Stomach (tissue), 9 donors: Measurements from ENCODE around the gene AMER3. TPM values are rescaled to one million over a fixed set of nuclear protein-coding genes. Genes with fewer than 3 reads are reported as not detected.

Experiments
- DNase-seq, 2 donors: peaks; one replicate each; pipeline versions ENCODE4 v3.0.0 to v3.0.0-alpha.2; 2013 to 2019
- H3K27ac ChIP-seq, 5 donors: fragments of 200-600 bp in 4 of 5; sonication (generic) in 4 of 5; one replicate each; pipeline ENCODE4 v1.5.1; 2013 to 2019; ENCODE audit warnings: mild to moderate bottlenecking in 1 of 5, moderate library complexity in 1 of 5
- H3K27me3 ChIP-seq, 3 donors: fragments of 200-600 bp; sonication (generic); one replicate each; pipeline ENCODE4 v1.5.1; 2017 to 2019; ENCODE audit warnings: mixed run types in 1 of 3
- H3K36me3 ChIP-seq, 4 donors: fragments of 200-600 bp; sonication (generic); 1 replicate in 3 of 4; 2 replicates in 1 of 4; pipeline ENCODE4 v1.5.1; 2016 to 2019
- H3K4me1 ChIP-seq, 4 donors: fragments of 200-600 bp; sonication (generic); one replicate each; pipeline ENCODE4 v1.5.1; 2016 to 2019
- H3K4me3 ChIP-seq, 4 donors: fragments of 200-600 bp; sonication (generic) in 3 of 4; one replicate each; pipeline ENCODE4 v1.5.1; 2016 to 2019; ENCODE audit warnings: mild to moderate bottlenecking in 1 of 4
- H3K9me3 ChIP-seq, 4 donors: fragments of 200-600 bp; sonication (generic); one replicate each; pipeline ENCODE4 v1.5.1; 2016 to 2019
- CTCF ChIP-seq, 7 experiments: fragments of 450-650 bp in 4 of 7; fragments of 200-600 bp in 3 of 7; sonication (generic) in 3 of 7; IDR thresholded peaks; one replicate each; pipeline ENCODE4 v1.5.1; 2016 to 2019; ENCODE audit warnings: antibody characterized with exemption in 7 of 7, control low read depth in 2 of 7, mild to moderate bottlenecking in 1 of 7
- EP300 ChIP-seq: sonication (generic); formaldehyde crosslinking; IDR thresholded peaks from one replicate; pipeline ENCODE4 v1.6.1; 2017; ENCODE audit warnings: antibody characterized with exemption
- POLR2A ChIP-seq, 4 donors: fragments of 450-650 bp; IDR thresholded peaks; one replicate each; pipeline ENCODE4 v1.6.1; 2016; ENCODE audit warnings: antibody characterized with exemption in 4 of 4, control low read depth in 2 of 4, mild to moderate bottlenecking in 1 of 4, moderate library complexity in 1 of 4
- POLR2AphosphoS5 ChIP-seq, 3 donors: sonication (generic); formaldehyde crosslinking; IDR thresholded peaks; one replicate each; pipeline ENCODE4 v1.6.1; 2016; ENCODE audit warnings: antibody characterized with exemption in 3 of 3
- WGBS, 5 donors: extraction: QIAGEN DNeasy Blood & Tissue Kit in 3 of 5; methylation state at CpG; one replicate each; pipeline versions ENCODE4 v1.1.5 to v1.1.7; 2013 to 2018; 5-methylcytosine and 5-hydroxymethylcytosine counted together
- intact Hi-C: fragments of 100-400 bp; cut with DNase I; formaldehyde crosslinking; loops from one replicate; pipeline ENCODE4 v1.15.1; 2023; ENCODE audit warnings: low total_unique reads
- polyA plus RNA-seq, 3 donors: library from polyadenylated mRNA; stranded (reverse); fragments of 200-250 nt; gene quantifications; one replicate each; pipeline ENCODE4 v1.2.3, GENCODE V29; 2013
- total RNA-seq, 5 donors: library from RNA; depleted of rRNA; stranded (reverse); fragments of >200 nt; gene quantifications; one replicate each; pipeline versions ENCODE4 v1.1.0 to v1.2.3, GENCODE V29; 2014 to 2016
- donor health status: healthy with polysubstance abuse.
- donor health status: Bipolar disorder and iron deficiency.
- donor health status: healthy.

The AMER3 gene
- total and polyA plus RNA-seq, 8 donors = 0.08 to 0.61 (median 0.50) TPM; not detected in 2

DNA sequence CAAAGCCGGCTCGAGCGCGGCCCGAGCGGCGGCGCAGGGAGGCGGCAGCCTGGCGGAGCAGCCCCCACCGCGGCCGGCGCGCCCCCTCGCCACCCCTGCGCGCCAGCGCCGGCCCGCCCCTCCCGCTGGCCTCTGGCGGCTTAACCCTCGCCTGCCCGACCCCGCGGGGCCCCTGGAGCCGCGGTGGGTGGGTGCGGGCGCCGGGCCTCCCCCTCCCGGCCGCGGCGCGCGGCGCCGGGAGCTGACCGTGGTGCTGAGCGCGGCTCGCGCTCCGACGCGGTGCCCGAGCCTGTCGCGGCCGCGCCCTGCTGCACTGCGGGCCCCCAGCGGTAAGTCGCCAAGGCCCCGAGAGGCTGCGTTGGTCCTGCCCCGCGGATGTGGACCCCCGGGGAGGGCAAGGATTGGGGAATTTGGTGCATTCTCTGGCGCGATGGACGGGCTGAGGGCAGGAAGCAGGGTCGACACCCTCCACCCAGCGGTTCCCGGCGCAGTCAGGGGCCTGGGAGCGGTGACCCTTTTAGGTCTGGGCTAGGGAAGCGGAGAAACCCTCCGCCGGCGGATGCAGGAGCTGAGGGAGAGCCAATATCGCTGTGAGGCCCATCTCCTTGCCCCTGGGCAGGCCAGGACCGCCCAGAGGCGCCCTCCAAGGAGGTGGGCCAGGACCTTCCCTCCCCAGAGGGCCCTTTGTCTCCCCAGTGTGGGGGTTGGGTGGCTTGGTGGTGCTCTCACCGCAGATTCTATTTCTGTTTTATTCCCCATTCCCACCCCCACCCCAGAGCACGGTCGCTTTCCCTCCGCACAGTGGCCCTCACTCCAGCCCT is 923 bp downstream of the AMER3 start:
- intact Hi-C loops = no loop called here
- TF ChIP-seq POLR2AphosphoS5 (IDR thresholded peaks at IDR 0.05) (no peak), EP300 (no peak)
- Histone ChIP-seq H3K4me3 (peak overlapping the region; percentile 27 to 42 (median 33)), H3K36me3 (no peaks in the 10 kb centered on the region), H3K4me1 (peaks cover 0 to 14% (median 5%) of the 10 kb centered on the region in 4 donors), H3K9me3 (no peaks in the 10 kb centered on the region), H3K27ac (peak overlapping the region in 1 of 5 donors; percentile 3), H3K27me3 (peaks cover 11 to 80% (median 31%) of the 10 kb centered on the region in 3 donors)
- 3 to 9% (median 6%) methylated on average over 15 to 80 of the region's 80 CpGs for WGBS, 5 donors
- DNase-seq = peak in 1 of 2 donors; percentile 81

DNA sequence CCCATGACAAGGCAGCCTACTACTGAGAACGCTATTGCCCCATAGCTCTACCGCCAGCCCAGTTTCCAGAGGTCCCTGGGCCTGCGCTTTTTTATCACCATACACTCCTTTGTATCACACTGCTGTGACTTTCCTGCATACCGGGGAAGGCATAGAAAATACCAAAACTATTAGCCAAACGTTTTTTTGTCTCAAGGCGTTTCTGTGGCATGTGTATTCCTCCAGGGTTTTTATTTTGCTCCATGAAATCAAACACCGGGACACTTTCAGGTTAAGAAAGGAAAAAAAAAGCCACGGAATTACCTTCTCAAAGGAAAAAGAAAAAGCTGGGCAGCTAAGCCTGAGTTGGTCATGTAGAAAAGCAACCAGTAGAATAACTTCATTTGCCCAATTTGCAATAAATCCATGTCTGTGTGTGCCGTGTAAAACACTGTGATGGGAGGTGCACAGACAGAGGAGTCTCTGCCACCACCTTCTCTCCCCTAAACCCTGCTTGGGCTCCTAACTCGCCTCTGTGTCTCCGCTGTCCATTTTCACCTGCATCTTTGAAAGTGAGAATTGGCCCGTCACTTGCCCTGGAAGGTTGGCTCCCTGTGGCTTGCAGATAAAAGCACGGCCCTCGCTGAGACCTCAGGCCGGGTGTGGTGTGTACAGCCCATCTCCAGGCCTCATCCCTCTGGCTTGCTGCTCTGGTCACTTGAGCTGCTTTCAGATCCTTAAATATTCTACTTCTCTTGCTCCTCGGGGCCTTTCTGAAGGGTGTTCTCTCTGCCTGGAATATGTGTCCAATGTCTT is 1.7 kb downstream of the AMER3 start:
- DNase-seq = no peak
- intact Hi-C loops = no loop called here
- TF ChIP-seq POLR2AphosphoS5 (IDR thresholded peaks at IDR 0.05) (no peak), CTCF (IDR thresholded peaks at IDR 0.05) (no peak), EP300 (no peak), POLR2A (IDR thresholded peaks at IDR 0.05) (no peak)
- Histone ChIP-seq H3K27me3 (peaks cover 11 to 81% (median 36%) of the 10 kb centered on the region in 3 donors), H3K27ac (no peak overlapping the region), H3K4me1 (peaks cover 0 to 14% (median 5%) of the 10 kb centered on the region in 4 donors), H3K36me3 (no peaks in the 10 kb centered on the region), H3K9me3 (no peaks in the 10 kb centered on the region), H3K4me3 (peak overlapping the region in 2 of 4 donors; percentile 13 to 37)
- 27 to 30% (median 29%) methylated on average over 16 of the region's 16 CpGs for WGBS, 5 donors

- no peaks in the 10 kb centered on the region for H3K36me3 ChIP-seq
- H3K4me3 ChIP-seq = no peak overlapping the region
- no peaks in the 10 kb centered on the region for H3K9me3 ChIP-seq
- 54 to 69% (median 62%) methylated on average over 7 to 10 of the region's 10 CpGs for WGBS, 5 donors
- DNase-seq = peak in 1 of 2 donors; percentile 62
- H3K27me3 ChIP-seq = peaks cover 8 to 83% (median 36%) of the 10 kb centered on the region in 3 donors
- no peak overlapping the region for H3K27ac ChIP-seq
- TF ChIP-seq POLR2A (IDR thresholded peaks at IDR 0.05) = no peak
- no peak for TF ChIP-seq EP300
- peak in 1 of 3 donors; percentile 14 for TF ChIP-seq POLR2AphosphoS5 (IDR thresholded peaks at IDR 0.05)
- TF ChIP-seq CTCF (IDR thresholded peaks at IDR 0.05) = no peak
- H3K4me1 ChIP-seq = peaks cover 0 to 14% (median 5%) of the 10 kb centered on the region in 4 donors
- intact Hi-C loops = no loop called here
Observed at GRCh38 chr2:130759906-130760753, 4.8 kb downstream of the AMER3 start.

- Histone ChIP-seq H3K27me3 (peaks cover 0 to 73% (median 28%) of the 10 kb centered on the region in 3 donors), H3K9me3 (no peaks in the 10 kb centered on the region), H3K36me3 (no peaks in the 10 kb centered on the region), H3K27ac (no peak overlapping the region), H3K4me3 (no peak overlapping the region), H3K4me1 (peaks cover 0 to 6% (median 2%) of the 10 kb centered on the region in 4 donors)
- DNase-seq = no peak
- no peak for TF ChIP-seq CTCF (IDR thresholded peaks at IDR 0.05)
- no peak for TF ChIP-seq EP300
- TF ChIP-seq POLR2AphosphoS5 (IDR thresholded peaks at IDR 0.05) = no peak
- TF ChIP-seq POLR2A (IDR thresholded peaks at IDR 0.05) = no peak
- WGBS, 5 donors = 75 to 81% (median 78%) methylated on average over 14 of the region's 14 CpGs
- intact Hi-C loops = no loop called here
Observed at GRCh38 chr2:130760754-130761751, 5.7 kb downstream of the AMER3 start.
